ENCODE data around the gene BAG1. TPM values are rescaled to one million over a fixed set of nuclear protein-coding genes. Genes with fewer than 3 reads are reported as not detected.

BAG1 gene
- total and polyA plus RNA-seq, 2 experiments from 2014 or later, result 44.7 to 55.4 TPM

DNA sequence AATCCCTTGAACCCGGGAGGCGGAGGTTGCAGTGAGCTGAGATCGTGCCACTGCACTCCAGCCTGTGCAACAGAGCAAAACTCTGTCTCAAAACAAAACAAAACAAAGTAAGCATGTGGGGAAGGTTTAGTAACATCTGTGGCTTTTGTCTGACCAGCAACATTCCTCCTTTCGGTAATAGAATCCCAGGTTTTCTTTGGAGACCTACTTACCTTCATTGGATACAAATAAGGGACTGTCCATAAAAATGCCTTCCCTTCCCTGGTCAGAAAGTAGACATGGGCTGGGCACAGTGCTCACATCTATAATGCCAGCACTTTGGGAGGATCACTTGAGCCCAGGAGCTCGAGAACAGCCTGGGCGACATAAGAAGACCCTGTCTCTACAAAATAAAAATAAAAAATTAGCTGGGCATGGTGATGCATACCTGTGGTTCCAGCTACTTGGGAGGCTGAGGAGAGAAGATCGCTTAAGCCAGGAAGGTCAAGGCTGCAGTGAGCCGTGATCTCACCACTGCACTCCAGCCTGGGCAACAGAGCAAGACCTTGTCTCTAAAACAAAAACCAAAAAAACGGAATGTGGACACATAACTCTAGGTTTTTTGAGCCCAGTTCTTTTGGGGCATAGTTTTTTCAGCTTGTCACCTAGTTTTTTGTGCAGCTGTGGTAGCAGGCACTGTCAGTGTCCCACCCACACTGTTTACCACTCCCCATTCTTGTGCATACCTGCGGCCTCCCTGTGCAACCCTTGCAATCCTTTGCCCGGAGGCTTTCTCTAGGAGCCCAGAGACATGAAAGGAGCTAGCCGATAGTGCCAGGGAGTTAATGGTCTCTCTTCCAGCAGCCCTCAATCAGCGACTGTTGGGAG is 33.5 kb downstream of the BAG1 start:
- Mint-ChIP-seq H3K4me3 (no peak overlapping the region), H3K4me1 (peaks cover 6% of the 10 kb centered on the region; the same call in 1 of the 3 replicates), H3K27ac (no peak overlapping the region), H3K9me3 (no peaks in the 10 kb centered on the region; the same call in 2 of the 3 replicates), H3K36me3 (ENCODE audit: low read depth) (no peaks in the 10 kb centered on the region), H3K27me3 (ENCODE audit: insufficient read depth, low read depth, poor library complexity) (peaks cover 7% of the 10 kb centered on the region)
- no peaks in the 10 kb centered on the region for H3K36me3 ChIP-seq (ENCODE audit: insufficient read depth)
- no peaks in the 10 kb centered on the region for H4K20me1 ChIP-seq (replicated peaks; ENCODE audit: insufficient read depth)
- no peaks in the 10 kb centered on the region for H3K79me2 ChIP-seq (replicated peaks; ENCODE audit: insufficient read depth)
- DNase-seq (ENCODE audit: low spot score) (no peak), ATAC-seq (no peak)
- no peaks in the 10 kb centered on the region for H3F3A ChIP-seq (replicated peaks; ENCODE audit: low read depth)
- no peak overlapping the region for H3K4me3 ChIP-seq
- H3K27ac ChIP-seq (ENCODE audit: low read depth), result no peak overlapping the region
- TF ChIP-seq CTCF (conservative IDR thresholded peaks at IDR 0.05; ENCODE audit: low read depth in 2 of 2), result no peak
- TF ChIP-seq CREB1 (CRISPR knock-in tag; IDR thresholded peaks at IDR 0.05; ENCODE audit: low read depth), result no peak
- TF ChIP-seq JUNB (IDR thresholded peaks at IDR 0.05; ENCODE audit: unreplicated experiment), result no peak
- TF ChIP-seq, protein P1, sequence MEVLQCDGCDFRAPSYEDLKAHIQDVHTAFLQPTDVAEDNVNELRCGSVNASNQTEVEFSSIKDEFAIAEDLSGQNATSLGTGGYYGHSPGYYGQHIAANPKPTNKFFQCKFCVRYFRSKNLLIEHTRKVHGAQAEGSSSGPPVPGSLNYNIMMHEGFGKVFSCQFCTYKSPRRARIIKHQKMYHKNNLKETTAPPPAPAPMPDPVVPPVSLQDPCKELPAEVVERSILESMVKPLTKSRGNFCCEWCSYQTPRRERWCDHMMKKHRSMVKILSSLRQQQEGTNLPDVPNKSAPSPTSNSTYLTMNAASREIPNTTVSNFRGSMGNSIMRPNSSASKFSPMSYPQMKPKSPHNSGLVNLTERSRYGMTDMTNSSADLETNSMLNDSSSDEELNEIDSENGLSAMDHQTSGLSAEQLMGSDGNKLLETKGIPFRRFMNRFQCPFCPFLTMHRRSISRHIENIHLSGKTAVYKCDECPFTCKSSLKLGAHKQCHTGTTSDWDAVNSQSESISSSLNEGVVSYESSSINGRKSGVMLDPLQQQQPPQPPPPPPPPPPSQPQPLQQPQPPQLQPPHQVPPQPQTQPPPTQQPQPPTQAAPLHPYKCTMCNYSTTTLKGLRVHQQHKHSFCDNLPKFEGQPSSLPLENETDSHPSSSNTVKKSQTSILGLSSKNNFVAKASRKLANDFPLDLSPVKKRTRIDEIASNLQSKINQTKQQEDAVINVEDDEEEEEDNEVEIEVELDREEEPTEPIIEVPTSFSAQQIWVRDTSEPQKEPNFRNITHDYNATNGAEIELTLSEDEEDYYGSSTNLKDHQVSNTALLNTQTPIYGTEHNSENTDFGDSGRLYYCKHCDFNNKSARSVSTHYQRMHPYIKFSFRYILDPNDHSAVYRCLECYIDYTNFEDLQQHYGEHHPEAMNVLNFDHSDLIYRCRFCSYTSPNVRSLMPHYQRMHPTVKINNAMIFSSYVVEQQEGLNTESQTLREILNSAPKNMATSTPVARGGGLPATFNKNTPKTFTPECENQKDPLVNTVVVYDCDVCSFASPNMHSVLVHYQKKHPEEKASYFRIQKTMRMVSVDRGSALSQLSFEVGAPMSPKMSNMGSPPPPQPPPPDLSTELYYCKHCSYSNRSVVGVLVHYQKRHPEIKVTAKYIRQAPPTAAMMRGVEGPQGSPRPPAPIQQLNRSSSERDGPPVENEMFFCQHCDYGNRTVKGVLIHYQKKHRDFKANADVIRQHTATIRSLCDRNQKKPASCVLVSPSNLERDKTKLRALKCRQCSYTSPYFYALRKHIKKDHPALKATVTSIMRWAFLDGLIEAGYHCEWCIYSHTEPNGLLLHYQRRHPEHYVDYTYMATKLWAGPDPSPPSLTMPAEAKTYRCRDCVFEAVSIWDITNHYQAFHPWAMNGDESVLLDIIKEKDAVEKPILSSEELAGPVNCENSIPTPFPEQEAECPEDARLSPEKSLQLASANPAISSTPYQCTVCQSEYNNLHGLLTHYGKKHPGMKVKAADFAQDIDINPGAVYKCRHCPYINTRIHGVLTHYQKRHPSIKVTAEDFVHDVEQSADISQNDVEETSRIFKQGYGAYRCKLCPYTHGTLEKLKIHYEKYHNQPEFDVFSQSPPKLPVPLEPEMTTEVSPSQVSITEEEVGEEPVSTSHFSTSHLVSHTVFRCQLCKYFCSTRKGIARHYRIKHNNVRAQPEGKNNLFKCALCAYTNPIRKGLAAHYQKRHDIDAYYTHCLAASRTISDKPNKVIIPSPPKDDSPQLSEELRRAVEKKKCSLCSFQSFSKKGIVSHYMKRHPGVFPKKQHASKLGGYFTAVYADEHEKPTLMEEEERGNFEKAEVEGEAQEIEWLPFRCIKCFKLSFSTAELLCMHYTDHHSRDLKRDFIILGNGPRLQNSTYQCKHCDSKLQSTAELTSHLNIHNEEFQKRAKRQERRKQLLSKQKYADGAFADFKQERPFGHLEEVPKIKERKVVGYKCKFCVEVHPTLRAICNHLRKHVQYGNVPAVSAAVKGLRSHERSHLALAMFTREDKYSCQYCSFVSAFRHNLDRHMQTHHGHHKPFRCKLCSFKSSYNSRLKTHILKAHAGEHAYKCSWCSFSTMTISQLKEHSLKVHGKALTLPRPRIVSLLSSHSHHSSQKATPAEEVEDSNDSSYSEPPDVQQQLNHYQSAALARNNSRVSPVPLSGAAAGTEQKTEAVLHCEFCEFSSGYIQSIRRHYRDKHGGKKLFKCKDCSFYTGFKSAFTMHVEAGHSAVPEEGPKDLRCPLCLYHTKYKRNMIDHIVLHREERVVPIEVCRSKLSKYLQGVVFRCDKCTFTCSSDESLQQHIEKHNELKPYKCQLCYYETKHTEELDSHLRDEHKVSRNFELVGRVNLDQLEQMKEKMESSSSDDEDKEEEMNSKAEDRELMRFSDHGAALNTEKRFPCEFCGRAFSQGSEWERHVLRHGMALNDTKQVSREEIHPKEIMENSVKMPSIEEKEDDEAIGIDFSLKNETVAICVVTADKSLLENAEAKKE (CRISPR knock-in tag; IDR thresholded peaks at IDR 0.05), result no peak
- TF ChIP-seq, protein P2, sequence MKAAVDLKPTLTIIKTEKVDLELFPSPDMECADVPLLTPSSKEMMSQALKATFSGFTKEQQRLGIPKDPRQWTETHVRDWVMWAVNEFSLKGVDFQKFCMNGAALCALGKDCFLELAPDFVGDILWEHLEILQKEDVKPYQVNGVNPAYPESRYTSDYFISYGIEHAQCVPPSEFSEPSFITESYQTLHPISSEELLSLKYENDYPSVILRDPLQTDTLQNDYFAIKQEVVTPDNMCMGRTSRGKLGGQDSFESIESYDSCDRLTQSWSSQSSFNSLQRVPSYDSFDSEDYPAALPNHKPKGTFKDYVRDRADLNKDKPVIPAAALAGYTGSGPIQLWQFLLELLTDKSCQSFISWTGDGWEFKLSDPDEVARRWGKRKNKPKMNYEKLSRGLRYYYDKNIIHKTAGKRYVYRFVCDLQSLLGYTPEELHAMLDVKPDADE (IDR thresholded peaks at IDR 0.05), result no peak
- no peak for TF ChIP-seq ZNF114 (CRISPR knock-in tag; IDR thresholded peaks at IDR 0.05)
- no peak for TF ChIP-seq STAT1 (IDR thresholded peaks at IDR 0.05; ENCODE audit: unreplicated experiment)
- TF ChIP-seq ZNF331 (CRISPR knock-in tag; IDR thresholded peaks at IDR 0.05; ENCODE audit: low read depth), result no peak
- no peak for TF ChIP-seq EZH2phosphoT487 (IDR thresholded peaks at IDR 0.05; ENCODE audit: unreplicated experiment)
- TF ChIP-seq EZH2 (IDR thresholded peaks at IDR 0.05; ENCODE audit: low read depth, unreplicated experiment), result no peak
- TF ChIP-seq NANOG (IDR thresholded peaks at IDR 0.05; ENCODE audit: borderline replicate concordance), result no peak
- TF ChIP-seq REST (IDR thresholded peaks at IDR 0.05; ENCODE audit: unreplicated experiment), result no peak
- no peak for TF ChIP-seq POLR2AphosphoS5 (IDR thresholded peaks at IDR 0.05; ENCODE audit: low read depth)
- H3K4me2 ChIP-seq, result no peak overlapping the region
- no peaks in the 10 kb centered on the region for H3K9me2 ChIP-seq (ENCODE audit: insufficient read depth)
- H2AFZ ChIP-seq, result no peak overlapping the region
- H3K4me1 ChIP-seq (ENCODE audit: insufficient read depth), result no peaks in the 10 kb centered on the region
- no peaks in the 10 kb centered on the region for H3K27me3 ChIP-seq (ENCODE audit: insufficient read depth)
